ENCODE measurements around the gene GSE1.

Gene GSE1

DNA sequence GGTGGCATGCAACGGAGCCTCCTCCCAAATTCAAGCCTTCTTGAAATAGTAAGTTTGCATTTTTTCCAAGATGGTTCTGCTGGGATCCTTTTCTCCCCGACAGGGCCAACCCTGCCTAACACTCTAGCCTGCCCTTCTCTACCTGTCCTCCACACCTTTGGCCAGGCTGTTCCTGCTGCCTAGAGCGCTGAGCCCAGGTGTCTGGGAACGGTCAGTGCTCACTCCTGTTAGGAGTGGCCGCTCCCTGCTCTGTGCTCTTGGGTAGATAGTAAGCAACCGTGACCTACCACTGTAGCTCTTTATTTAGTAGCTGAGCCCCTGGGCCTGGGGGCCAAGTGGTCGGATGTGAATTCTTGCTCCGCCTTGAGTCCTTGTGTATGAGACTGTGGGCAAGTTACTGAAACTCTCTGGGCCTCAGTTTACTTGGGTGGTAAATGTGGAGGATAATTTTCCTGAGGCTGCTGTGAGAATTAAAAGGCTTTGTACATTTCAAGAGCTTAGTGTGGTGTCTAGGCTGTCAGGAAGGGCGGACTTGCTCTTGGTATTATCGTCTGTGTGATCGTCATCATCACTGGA, 44.0 kb upstream of the GSE1 start:
- Histone ChIP-seq H3K4me3 (ENCODE audit: insufficient read depth, low read depth, low read length, poor library complexity, severe bottlenecking) (no peak overlapping the region), H3K27me3 (replicated peaks; ENCODE audit: control insufficient read depth, insufficient read depth, low read length, poor library complexity, severe bottlenecking) (no peaks in the 10 kb centered on the region), H3K36me3 (ENCODE audit: control insufficient read depth, insufficient read depth, low read length) (no peaks in the 10 kb centered on the region), H3K27ac (ENCODE audit: insufficient read depth, low read length, poor library complexity, severe bottlenecking) (no peak overlapping the region), H3K4me1 (ENCODE audit: control insufficient read depth, insufficient read depth, low read length, poor library complexity, severe bottlenecking) (peaks cover 25% of the 10 kb centered on the region), H3K9me3 (ENCODE audit: control insufficient read depth, low read length) (no peaks in the 10 kb centered on the region)
- no peak for DNase-seq

DNA sequence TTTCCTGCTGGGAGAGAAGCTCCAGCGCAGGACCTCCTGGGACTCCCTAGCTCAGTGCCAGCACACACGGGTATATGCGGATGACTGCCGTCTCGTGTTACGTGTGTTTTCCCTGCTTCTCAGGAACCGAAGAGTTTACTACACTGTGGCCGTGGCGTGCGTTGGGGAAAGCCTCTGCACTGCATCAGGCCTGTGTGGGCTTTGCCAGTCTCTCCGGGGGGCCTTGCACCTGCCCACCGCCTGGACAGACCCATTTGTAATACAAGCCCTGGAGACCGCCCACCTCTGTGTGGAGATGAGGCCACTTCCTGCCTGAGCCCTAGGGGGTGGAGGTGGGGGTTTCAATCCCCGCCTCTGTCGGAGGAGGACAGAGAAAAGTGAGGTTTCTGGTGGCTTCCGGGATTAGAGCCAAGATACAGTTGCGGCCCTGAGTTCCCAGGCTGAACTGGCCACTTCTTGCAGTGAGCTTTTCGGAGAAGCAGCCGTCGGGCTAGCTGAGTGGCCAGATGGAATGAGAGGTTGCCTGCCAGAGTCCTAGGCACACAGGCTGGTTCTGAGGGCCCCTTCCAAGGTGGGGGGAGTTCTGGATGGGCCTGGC, 43.4 kb upstream of the GSE1 start:
- Histone ChIP-seq H3K27ac (ENCODE audit: insufficient read depth, low read length, poor library complexity, severe bottlenecking) (no peak overlapping the region), H3K27me3 (replicated peaks; ENCODE audit: control insufficient read depth, insufficient read depth, low read length, poor library complexity, severe bottlenecking) (no peaks in the 10 kb centered on the region), H3K4me3 (ENCODE audit: insufficient read depth, low read depth, low read length, poor library complexity, severe bottlenecking) (peak overlapping the region; percentile 12), H3K36me3 (ENCODE audit: control insufficient read depth, insufficient read depth, low read length) (no peaks in the 10 kb centered on the region), H3K9me3 (ENCODE audit: control insufficient read depth, low read length) (no peaks in the 10 kb centered on the region), H3K4me1 (ENCODE audit: control insufficient read depth, insufficient read depth, low read length, poor library complexity, severe bottlenecking) (peaks cover 25% of the 10 kb centered on the region)
- DNase-seq = no peak

DNA sequence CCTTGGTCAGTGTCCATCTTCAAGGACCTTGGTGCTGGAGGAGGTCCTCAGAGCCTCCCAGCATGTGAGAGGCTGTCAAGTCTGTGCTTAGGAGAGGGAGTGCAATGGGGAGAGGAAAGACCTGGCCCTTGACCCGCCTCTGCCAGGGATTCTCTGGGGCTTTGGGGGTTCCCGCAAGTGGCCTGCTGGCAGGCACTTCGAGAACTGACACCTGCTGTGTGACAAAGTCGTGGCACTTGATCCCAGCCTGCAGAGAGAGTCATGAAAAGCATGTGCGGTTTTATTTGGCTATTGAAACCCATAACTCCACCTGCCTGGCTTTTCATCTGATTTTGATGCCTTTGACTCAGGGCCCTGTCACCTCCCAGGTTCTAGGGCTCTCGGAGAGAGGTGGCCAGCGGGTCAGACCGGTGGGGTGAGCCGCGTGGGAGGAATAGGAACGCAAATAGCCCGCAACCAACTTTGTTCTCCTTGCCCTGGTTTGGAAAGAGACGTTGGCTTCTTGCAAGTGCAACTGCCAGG, 42.8 kb upstream of the GSE1 start:
- Histone ChIP-seq H3K9me3 (ENCODE audit: control insufficient read depth, low read length) (no peaks in the 10 kb centered on the region), H3K4me3 (ENCODE audit: insufficient read depth, low read depth, low read length, poor library complexity, severe bottlenecking) (no peak overlapping the region), H3K27me3 (replicated peaks; ENCODE audit: control insufficient read depth, insufficient read depth, low read length, poor library complexity, severe bottlenecking) (no peaks in the 10 kb centered on the region), H3K4me1 (ENCODE audit: control insufficient read depth, insufficient read depth, low read length, poor library complexity, severe bottlenecking) (peaks cover 25% of the 10 kb centered on the region), H3K27ac (ENCODE audit: insufficient read depth, low read length, poor library complexity, severe bottlenecking) (no peak overlapping the region), H3K36me3 (ENCODE audit: control insufficient read depth, insufficient read depth, low read length) (no peaks in the 10 kb centered on the region)
- no peak for DNase-seq

DNA sequence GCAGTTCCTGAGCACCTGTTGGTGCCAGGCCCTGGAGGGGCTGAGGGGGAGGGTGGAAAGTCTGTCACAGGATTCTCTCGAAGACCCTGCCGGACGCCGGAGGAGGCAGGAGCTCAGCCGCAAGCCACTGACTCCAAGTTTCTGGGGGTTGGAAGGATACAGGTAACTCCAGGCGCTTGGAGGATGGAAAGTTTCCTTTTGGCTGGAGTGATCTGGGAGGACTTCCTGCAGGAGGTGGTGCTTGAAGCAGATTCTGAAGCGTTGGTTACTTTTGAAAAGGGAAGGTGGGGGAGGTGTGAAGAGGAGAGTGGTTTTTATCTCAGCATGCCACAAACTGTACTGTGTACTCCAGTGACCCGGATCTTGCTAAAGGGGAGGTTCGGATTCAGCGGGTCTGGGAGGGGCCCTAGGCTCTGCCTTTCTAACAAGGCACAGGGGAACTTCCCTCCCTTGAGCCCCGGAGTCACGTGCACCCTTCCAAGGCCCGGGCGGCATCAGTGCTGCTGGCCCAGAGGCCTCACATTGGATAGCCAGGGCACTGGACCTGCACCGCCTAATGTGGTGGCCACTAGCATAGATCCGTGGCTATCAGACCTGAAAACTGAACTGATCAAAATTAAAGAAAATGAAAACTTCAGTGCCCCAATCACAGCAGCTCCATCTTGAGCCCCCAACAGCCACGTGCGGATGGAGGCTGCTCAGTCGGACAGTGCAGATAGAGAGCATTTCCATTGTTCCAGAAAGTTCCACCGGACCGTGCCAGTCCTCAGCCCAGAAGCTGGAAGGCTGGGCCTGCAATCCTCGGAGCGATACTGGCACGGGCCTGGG, 42.2 kb upstream of the GSE1 start:
- no peaks in the 10 kb centered on the region for H3K36me3 ChIP-seq (ENCODE audit: control insufficient read depth, insufficient read depth, low read length)
- no peak overlapping the region for H3K27ac ChIP-seq (ENCODE audit: insufficient read depth, low read length, poor library complexity, severe bottlenecking)
- no peaks in the 10 kb centered on the region for H3K9me3 ChIP-seq (ENCODE audit: control insufficient read depth, low read length)
- DNase-seq = peak in 2 of 3 donors; percentile 12 to 21
- H3K4me1 ChIP-seq (ENCODE audit: control insufficient read depth, insufficient read depth, low read length, poor library complexity, severe bottlenecking) = peaks cover 25% of the 10 kb centered on the region
- H3K27me3 ChIP-seq (replicated peaks; ENCODE audit: control insufficient read depth, insufficient read depth, low read length, poor library complexity, severe bottlenecking) = no peaks in the 10 kb centered on the region
- no peak overlapping the region for H3K4me3 ChIP-seq (ENCODE audit: insufficient read depth, low read depth, low read length, poor library complexity, severe bottlenecking)

DNA sequence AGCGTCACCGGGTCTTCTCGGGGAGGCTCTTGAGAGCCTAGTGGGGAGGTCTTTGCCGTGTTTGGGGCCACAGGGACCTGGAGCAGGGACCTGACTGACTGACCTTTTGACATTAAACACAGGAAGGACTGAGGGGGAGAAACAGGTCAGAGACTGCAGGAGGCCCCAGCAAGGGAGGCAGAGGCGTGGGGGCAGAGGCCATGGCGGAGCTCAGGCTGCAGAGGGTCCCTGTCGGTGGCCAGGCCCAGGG, 41.6 kb upstream of the GSE1 start:
- H3K36me3 ChIP-seq (ENCODE audit: control insufficient read depth, insufficient read depth, low read length) = no peaks in the 10 kb centered on the region
- H3K4me1 ChIP-seq (ENCODE audit: control insufficient read depth, insufficient read depth, low read length, poor library complexity, severe bottlenecking) = peaks cover 25% of the 10 kb centered on the region
- no peaks in the 10 kb centered on the region for H3K9me3 ChIP-seq (ENCODE audit: control insufficient read depth, low read length)
- H3K27me3 ChIP-seq (replicated peaks; ENCODE audit: control insufficient read depth, insufficient read depth, low read length, poor library complexity, severe bottlenecking) = no peaks in the 10 kb centered on the region
- H3K4me3 ChIP-seq (ENCODE audit: insufficient read depth, low read depth, low read length, poor library complexity, severe bottlenecking) = no peak overlapping the region
- H3K27ac ChIP-seq (ENCODE audit: insufficient read depth, low read length, poor library complexity, severe bottlenecking) = no peak overlapping the region
- no peak for DNase-seq

DNA sequence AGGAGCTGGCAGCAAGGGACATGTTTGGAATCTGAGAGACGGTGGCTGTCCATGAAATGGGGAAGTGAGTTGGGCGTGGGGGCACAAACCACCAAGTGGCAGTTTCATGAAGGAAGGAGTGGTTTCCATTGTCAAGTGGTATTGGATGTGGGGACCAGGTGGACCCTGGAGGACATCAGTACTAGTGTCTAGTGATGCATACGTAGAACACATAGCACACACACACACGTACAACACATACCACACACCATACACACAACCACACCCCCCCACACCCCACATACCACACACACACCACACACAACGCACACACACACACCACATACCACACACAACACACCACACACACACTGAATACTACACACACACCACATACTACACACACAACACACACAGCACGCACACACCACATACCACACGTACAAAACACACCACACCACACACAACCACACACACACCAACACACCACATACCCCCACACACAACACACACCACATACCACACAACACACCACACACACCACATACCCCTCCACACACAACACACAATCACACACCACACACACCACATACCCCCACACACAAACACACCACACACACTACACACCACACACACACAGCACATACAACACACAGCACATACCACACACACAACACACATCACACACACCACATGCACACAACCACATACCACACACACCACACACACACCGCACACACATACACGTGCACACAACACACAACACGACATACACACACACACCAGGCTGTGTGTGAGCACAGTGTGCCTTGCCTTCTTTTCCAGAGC, 41.1 kb upstream of the GSE1 start:
- Histone ChIP-seq H3K4me3 (ENCODE audit: insufficient read depth, low read depth, low read length, poor library complexity, severe bottlenecking) (no peak overlapping the region), H3K9me3 (ENCODE audit: control insufficient read depth, low read length) (no peaks in the 10 kb centered on the region), H3K4me1 (ENCODE audit: control insufficient read depth, insufficient read depth, low read length, poor library complexity, severe bottlenecking) (peaks cover 25% of the 10 kb centered on the region), H3K27me3 (replicated peaks; ENCODE audit: control insufficient read depth, insufficient read depth, low read length, poor library complexity, severe bottlenecking) (no peaks in the 10 kb centered on the region), H3K36me3 (ENCODE audit: control insufficient read depth, insufficient read depth, low read length) (no peaks in the 10 kb centered on the region), H3K27ac (ENCODE audit: insufficient read depth, low read length, poor library complexity, severe bottlenecking) (no peak overlapping the region)
- no peak for DNase-seq

DNA sequence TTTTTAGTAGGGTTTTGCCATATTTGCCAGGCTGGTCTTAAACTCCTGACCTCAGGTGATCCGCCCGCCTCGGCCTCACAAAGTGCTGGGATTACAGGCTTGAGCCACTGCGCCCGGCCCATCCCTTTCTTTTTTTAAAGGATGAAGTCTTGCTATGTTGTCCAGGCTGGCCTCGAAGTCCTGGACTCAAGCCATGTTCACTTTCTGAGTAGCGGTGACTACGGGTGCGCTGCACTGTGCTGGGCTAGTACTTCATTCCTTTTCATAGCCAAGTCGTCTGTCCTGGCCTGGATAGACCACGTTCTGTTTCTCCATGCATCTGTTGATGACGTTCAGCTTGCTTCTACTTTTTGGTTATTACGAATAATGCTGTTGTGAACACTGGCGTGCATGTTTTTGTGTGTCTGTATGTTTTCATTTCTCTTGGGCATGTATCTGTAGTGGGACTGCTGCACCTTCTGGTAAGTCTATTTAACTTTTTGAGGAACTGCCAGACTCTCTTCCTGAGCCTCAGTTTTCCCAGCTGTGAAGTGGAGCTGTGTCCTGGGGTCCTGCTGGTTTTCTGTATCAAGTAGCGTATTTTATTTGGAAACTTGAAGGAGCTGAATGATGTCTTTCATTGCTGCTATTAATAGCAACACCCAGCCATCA, 40.0 kb upstream of the GSE1 start:
- H3K4me1 ChIP-seq (ENCODE audit: control insufficient read depth, insufficient read depth, low read length, poor library complexity, severe bottlenecking) = peaks cover 25% of the 10 kb centered on the region
- no peak overlapping the region for H3K4me3 ChIP-seq (ENCODE audit: insufficient read depth, low read depth, low read length, poor library complexity, severe bottlenecking)
- no peak for DNase-seq
- no peaks in the 10 kb centered on the region for H3K9me3 ChIP-seq (ENCODE audit: control insufficient read depth, low read length)
- H3K27ac ChIP-seq (ENCODE audit: insufficient read depth, low read length, poor library complexity, severe bottlenecking) = no peak overlapping the region
- no peaks in the 10 kb centered on the region for H3K36me3 ChIP-seq (ENCODE audit: control insufficient read depth, insufficient read depth, low read length)
- no peaks in the 10 kb centered on the region for H3K27me3 ChIP-seq (replicated peaks; ENCODE audit: control insufficient read depth, insufficient read depth, low read length, poor library complexity, severe bottlenecking)

DNA sequence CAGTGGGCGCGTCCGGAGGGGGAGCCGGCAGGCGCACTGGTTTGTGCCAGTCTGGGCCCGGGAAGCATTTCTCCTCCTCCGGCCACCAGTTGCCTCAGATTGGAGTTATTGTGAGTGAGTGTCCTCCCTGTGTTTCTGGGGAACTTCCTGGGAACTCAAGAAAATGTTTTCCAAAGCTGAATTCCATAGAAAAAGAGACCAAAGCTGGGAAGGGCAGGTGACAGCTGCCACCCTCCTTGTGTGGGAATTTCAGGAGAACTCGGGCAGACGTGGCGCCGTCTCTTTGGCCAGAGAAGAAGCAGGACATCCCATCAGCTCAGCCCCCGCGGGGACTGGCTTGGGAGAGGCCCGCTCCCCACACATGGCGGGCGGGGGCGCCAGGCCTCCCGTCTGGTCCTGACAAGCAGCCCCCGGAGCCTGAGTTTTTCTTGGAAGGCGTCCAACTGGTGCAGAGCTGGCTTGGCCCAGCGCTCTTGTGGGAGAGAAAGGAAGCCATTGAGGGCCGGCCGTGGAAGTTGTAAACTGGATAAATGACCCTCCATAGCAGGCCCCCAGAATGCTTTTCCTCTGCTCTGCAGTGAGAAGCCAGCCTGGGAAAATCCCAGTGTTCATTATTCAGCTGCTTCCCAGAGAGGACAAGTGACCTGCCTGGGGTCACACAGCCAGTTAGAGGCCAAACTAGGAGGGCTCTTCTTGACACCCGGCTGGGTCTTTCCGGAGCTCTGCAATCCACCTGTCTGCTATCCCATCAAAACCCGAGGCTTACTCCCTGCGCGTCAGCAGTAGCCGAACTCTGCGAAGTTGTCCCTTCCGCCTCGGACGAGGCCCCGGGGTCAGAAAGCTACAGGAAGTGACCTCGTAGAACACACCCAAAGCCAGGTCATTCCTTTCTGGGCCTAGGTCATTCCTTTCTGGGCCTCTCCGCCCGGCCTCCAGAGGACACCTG, 39.2 kb upstream of the GSE1 start:
- no peak for DNase-seq
- no peak overlapping the region for H3K4me3 ChIP-seq (ENCODE audit: insufficient read depth, low read depth, low read length, poor library complexity, severe bottlenecking)

More for the DNA sequence above, 39.2 kb upstream of the GSE1 start:
- peaks cover 24% of the 10 kb centered on the region for H3K4me1 ChIP-seq (ENCODE audit: control insufficient read depth, insufficient read depth, low read length, poor library complexity, severe bottlenecking)
- H3K27ac ChIP-seq (ENCODE audit: insufficient read depth, low read length, poor library complexity, severe bottlenecking) = no peak overlapping the region
- no peaks in the 10 kb centered on the region for H3K27me3 ChIP-seq (replicated peaks; ENCODE audit: control insufficient read depth, insufficient read depth, low read length, poor library complexity, severe bottlenecking)
- H3K36me3 ChIP-seq (ENCODE audit: control insufficient read depth, insufficient read depth, low read length) = no peaks in the 10 kb centered on the region
- no peaks in the 10 kb centered on the region for H3K9me3 ChIP-seq (ENCODE audit: control insufficient read depth, low read length)

All from effector memory CD4-positive, alpha-beta T cell (primary cell).